Epithelial cell of esophagus (primary cell): ENCODE measurements around the gene KCNIP1.

Experiments
- DNase-seq: peaks from one replicate; pipeline ENCODE4 v3.0.0; 2010; ENCODE audit warnings: low read depth
- H3K4me3 ChIP-seq: 2 replicates; pipeline ENCODE4 v1.5.1; 2011; ENCODE audit warnings: mild to moderate bottlenecking, low read length, control low read depth
- CTCF ChIP-seq: IDR thresholded peaks from 2 replicates; pipeline ENCODE4 v1.5.1; 2011; ENCODE audit warnings: low read depth, mild to moderate bottlenecking, low read length, control low read depth, inconsistent platforms; ENCODE audit not compliant: insufficient read depth; ENCODE audit errors: missing control alignments

KCNIP1 gene

GRCh38 chr5:170579601-170580000 is 75.8 kb downstream of the KCNIP1 start:
- TF ChIP-seq CTCF, result no peak
- no peak overlapping the region for H3K4me3 ChIP-seq
- DNase-seq, result no peak

GRCh38 chr5:170581211-170581610 is 77.4 kb downstream of the KCNIP1 start:
- H3K4me3 ChIP-seq, result no peak overlapping the region
- no peak for DNase-seq
- TF ChIP-seq CTCF, result no peak

GRCh38 chr5:170582644-170583330 is 79.0 kb downstream of the KCNIP1 start:
- no peak for DNase-seq
- TF ChIP-seq CTCF, result no peak

GRCh38 chr5:170584003-170584402 is 80.2 kb downstream of the KCNIP1 start:
- DNase-seq, result no peak
- no peak for TF ChIP-seq CTCF

More at GRCh38 chr5:170582644-170583330, 79.0 kb downstream of the KCNIP1 start:
- no peak overlapping the region for H3K4me3 ChIP-seq

GRCh38 chr5:170584450-170585058 is 80.7 kb downstream of the KCNIP1 start:
- no peak overlapping the region for H3K4me3 ChIP-seq
- TF ChIP-seq CTCF, result no peak
- no peak for DNase-seq

More at GRCh38 chr5:170584003-170584402, 80.2 kb downstream of the KCNIP1 start:
- no peak overlapping the region for H3K4me3 ChIP-seq

- DNase-seq, result peak; percentile 34
- no peak overlapping the region for H3K4me3 ChIP-seq
- no peak for TF ChIP-seq CTCF
Observed at GRCh38 chr5:170585273-170585948, 81.6 kb downstream of the KCNIP1 start.
